HEK293 (cell line): Measurements from ENCODE around the gene PSMB9.
A peak's percentile ranks its signal among the peaks of the same experiment; 100 is the strongest.

Experiments used
- CTCF ChIA-PET: fragments of 350-600 bp; formaldehyde crosslinking; extraction: SDS; loops from one replicate; lab custom pipeline; 2021; ENCODE audit warnings: antibody characterized with exemption; lab: Yijun Ruan, JAX
- POLR2A ChIA-PET: fragments of 300-600 bp; formaldehyde crosslinking; extraction: SDS; loops from one replicate; lab custom pipeline; 2020; ENCODE audit warnings: antibody characterized with exemption, inconsistent platforms; lab: Yijun Ruan, JAX
- H3K27ac ChIP-seq: fragments of 200-500 bp; sonication (Bioruptor generic); 2 replicates; pipeline ENCODE4 v1.5.1; 2014; ENCODE audit warnings: low read depth, low read length, control low read depth, inconsistent platforms; ENCODE audit errors: extremely low read depth
- H3K36me3 ChIP-seq, 2 experiments: fragments of 200-500 bp in 1 of 2; sonication (Bioruptor generic) in 1 of 2; 1 replicate in 1 of 2; 2 replicates in 1 of 2; pipeline ENCODE4 v1.5.1; 2014 to 2017; ENCODE audit warnings: inconsistent platforms in 2 of 2, low read length in 2 of 2; ENCODE audit not compliant: control insufficient read depth in 2 of 2, insufficient read depth in 1 of 2
- H3K4me1 ChIP-seq: fragments of 200-500 bp; sonication (Bioruptor generic); 2 replicates; pipeline ENCODE4 v1.5.1; 2014; ENCODE audit warnings: mild to moderate bottlenecking, low read length, inconsistent platforms; ENCODE audit not compliant: control insufficient read depth, insufficient read depth
- H3K4me3 ChIP-seq: 2 replicates; pipeline ENCODE4 v1.5.1; 2011; ENCODE audit warnings: low read depth, mild to moderate bottlenecking, control low read depth, low read length, moderate library complexity
- H3K9me3 ChIP-seq: fragments of 200-500 bp; sonication (Bioruptor generic); 2 replicates; pipeline ENCODE4 v1.5.1; 2014; ENCODE audit warnings: low read depth, low read length, inconsistent platforms; ENCODE audit not compliant: control insufficient read depth, insufficient read depth
- GLIS2 ChIP-seq: fragments of 450-650 bp; formaldehyde crosslinking; IDR thresholded peaks from 2 replicates; pipeline ENCODE4 v1.5.1; 2016; ENCODE audit warnings: missing biosample characterization, missing genetic modification characterization
- KLF9 ChIP-seq: fragments of 450-650 bp; formaldehyde crosslinking; IDR thresholded peaks from 2 replicates; pipeline ENCODE4 v1.5.1; 2016; ENCODE audit warnings: missing biosample characterization, missing genetic modification characterization, low read depth
- OSR2 ChIP-seq: fragments of 450-650 bp; formaldehyde crosslinking; IDR thresholded peaks from 2 replicates; pipeline ENCODE4 v1.5.1; 2016; ENCODE audit warnings: missing biosample characterization, missing genetic modification characterization
- PRDM10 ChIP-seq: fragments of 450-650 bp; formaldehyde crosslinking; IDR thresholded peaks from 2 replicates; pipeline ENCODE4 v1.5.1; 2016; ENCODE audit warnings: missing biosample characterization, missing genetic modification characterization
- PRDM2 ChIP-seq: fragments of 450-650 bp; formaldehyde crosslinking; IDR thresholded peaks from 2 replicates; pipeline ENCODE4 v1.5.1; 2016; ENCODE audit warnings: missing biosample characterization, missing genetic modification characterization, borderline replicate concordance
- SP2 ChIP-seq: fragments of 450-650 bp; formaldehyde crosslinking; IDR thresholded peaks from 2 replicates; pipeline ENCODE4 v1.5.1; 2016; ENCODE audit warnings: missing biosample characterization, missing genetic modification characterization
- SP3 ChIP-seq: fragments of 450-650 bp; formaldehyde crosslinking; IDR thresholded peaks from 2 replicates; pipeline ENCODE4 v1.5.1; 2016; ENCODE audit warnings: missing biosample characterization, missing genetic modification characterization
- TRIM28 ChIP-seq: IDR thresholded peaks from 2 replicates; pipeline ENCODE4 v1.6.1; 2011; ENCODE audit warnings: low read length, control low read depth, borderline replicate concordance
- ZBTB17 ChIP-seq: fragments of 450-650 bp; formaldehyde crosslinking; IDR thresholded peaks from 2 replicates; pipeline ENCODE4 v1.5.1; 2016; ENCODE audit warnings: missing biosample characterization, missing genetic modification characterization
- ZNF561 ChIP-seq: fragments of 450-650 bp; IDR thresholded peaks from 2 replicates; pipeline ENCODE4 v1.5.1; 2018; ENCODE audit warnings: missing biosample characterization, missing genetic modification characterization, borderline replicate concordance
- ZNF792 ChIP-seq: fragments of 450-650 bp; formaldehyde crosslinking; IDR thresholded peaks from 2 replicates; pipeline ENCODE4 v1.5.1; 2016; ENCODE audit warnings: missing biosample characterization, missing genetic modification characterization
- TF ChIP-seq, protein P1 (sequence below): fragments of 450-650 bp; formaldehyde crosslinking; IDR thresholded peaks from 2 replicates; pipeline ENCODE4 v1.5.1; 2017; ENCODE audit warnings: missing biosample characterization, missing genetic modification characterization
- TF ChIP-seq, protein P2 (sequence below): fragments of 450-650 bp; formaldehyde crosslinking; IDR thresholded peaks from 2 replicates; pipeline ENCODE4 v1.5.1; 2016; ENCODE audit warnings: missing biosample characterization, missing genetic modification characterization

Gene PSMB9

DNA sequence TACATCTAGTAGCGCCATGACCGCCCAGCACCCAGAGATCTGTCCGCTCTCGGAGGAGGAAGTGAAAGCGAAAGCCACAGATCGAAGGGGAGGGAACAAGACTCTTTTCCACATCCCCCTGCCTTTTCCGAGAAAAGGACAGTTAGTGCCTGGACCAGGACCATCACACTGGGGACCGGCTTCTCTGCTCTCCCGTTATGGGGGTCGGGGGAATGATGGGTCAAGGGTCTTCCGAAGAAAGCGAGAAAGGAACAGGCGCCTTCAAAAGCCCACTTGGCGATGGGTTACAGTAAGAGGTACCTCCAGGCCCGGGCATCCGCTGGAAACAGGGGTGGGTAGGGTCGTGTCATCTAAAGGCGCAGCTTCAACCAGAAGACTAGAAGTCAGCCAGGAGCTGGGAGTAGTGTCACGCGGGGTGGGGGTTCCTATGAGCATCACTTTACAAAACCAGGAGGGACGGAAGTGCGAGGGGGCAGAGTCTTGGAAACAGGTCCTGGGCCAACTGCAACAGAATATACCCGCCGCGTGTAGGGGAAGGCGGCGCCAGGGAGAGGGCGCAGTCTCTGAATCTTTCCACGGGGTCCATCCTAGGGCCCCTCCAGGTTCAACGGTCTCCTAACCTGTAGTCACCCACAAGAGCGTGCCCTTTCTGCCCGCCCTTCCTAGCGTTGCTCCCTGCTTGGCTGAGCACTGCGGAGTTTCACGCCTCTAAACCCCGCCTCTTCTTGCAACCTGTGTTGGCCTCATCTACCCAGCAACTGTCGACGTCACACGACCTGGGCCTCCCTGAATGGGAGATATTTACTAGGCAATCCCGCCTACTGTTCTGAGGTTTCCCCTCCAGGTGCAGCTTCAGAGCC, 9.8 kb upstream of the PSMB9 start, which contains the start of gene PSMB8:
PSMB8 (minus strand) TSS at position 69 of the 860 bp plus-strand sequence; CDS start at position 18, 51 bp downstream.
- POLR2A ChIA-PET, result interaction anchor here (1.1 to 2.3 kb wide), 5 partner anchors 9 to 128 kb away, joined by 3 to 20 read pairs (median 4); partner anchors contain the start of genes PSMB9 and TAP1
- peak; percentile 50 for TF ChIP-seq SP3 (tag by site-specific recombination)
- TF ChIP-seq SP2 (tag by site-specific recombination), result peak; percentile 41
- 0 out of 2 replicates have a peak, but pooled peaks have one; percentile 16 for TF ChIP-seq ZBTB17
- TF ChIP-seq PRDM2 (tag by site-specific recombination), result no peak
- TF ChIP-seq TRIM28, result no peak
- TF ChIP-seq, protein P1, sequence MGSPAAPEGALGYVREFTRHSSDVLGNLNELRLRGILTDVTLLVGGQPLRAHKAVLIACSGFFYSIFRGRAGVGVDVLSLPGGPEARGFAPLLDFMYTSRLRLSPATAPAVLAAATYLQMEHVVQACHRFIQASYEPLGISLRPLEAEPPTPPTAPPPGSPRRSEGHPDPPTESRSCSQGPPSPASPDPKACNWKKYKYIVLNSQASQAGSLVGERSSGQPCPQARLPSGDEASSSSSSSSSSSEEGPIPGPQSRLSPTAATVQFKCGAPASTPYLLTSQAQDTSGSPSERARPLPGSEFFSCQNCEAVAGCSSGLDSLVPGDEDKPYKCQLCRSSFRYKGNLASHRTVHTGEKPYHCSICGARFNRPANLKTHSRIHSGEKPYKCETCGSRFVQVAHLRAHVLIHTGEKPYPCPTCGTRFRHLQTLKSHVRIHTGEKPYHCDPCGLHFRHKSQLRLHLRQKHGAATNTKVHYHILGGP, result no peak
- TF ChIP-seq ZNF561 (tag by site-specific recombination), result peak; percentile 96
- 0 out of 2 replicates have a peak, but pooled peaks have one; percentile 16 for TF ChIP-seq GLIS2
- TF ChIP-seq ZNF792 (tag by site-specific recombination), result no peak
- TF ChIP-seq PRDM10, result peak; percentile 65
- TF ChIP-seq, protein P2, sequence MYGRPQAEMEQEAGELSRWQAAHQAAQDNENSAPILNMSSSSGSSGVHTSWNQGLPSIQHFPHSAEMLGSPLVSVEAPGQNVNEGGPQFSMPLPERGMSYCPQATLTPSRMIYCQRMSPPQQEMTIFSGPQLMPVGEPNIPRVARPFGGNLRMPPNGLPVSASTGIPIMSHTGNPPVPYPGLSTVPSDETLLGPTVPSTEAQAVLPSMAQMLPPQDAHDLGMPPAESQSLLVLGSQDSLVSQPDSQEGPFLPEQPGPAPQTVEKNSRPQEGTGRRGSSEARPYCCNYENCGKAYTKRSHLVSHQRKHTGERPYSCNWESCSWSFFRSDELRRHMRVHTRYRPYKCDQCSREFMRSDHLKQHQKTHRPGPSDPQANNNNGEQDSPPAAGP, result 0 out of 2 replicates have a peak, but pooled peaks have one; percentile 15
- TF ChIP-seq KLF9, result 0 out of 2 replicates have a peak, but pooled peaks have one; percentile 42
- no peak for TF ChIP-seq OSR2 (tag by site-specific recombination)
- no peak within 1 kb of the TSS for H3K27ac ChIP-seq

More for the DNA sequence above, 9.8 kb upstream of the PSMB9 start, which contains the start of gene PSMB8:
- Histone ChIP-seq H3K4me3 (peak within 1 kb of the TSS; percentile 31), H3K9me3 (no peaks in the 10 kb centered on the region), H3K36me3 (peaks cover 6 to 35% of the 10 kb centered on the region in 2 experiments; a peak in 2 of 3 replicates), H3K4me1 (no peaks in the 10 kb centered on the region)
- CTCF ChIA-PET, result interaction anchor here (0.6 to 4.2 kb wide), 7 partner anchors 12 to 781 kb away, joined by 3 to 46 read pairs (median 7); partner anchors contain the start of genes PSMB9 and TAP1
